GM13977 (cell line): Measurements from ENCODE around the gene LOXHD1.

Source experiments
- DNase-seq: peaks from one replicate; pipeline ENCODE4 v3.0.0; 2012; ENCODE audit warnings: low spot score
- CTCF ChIP-seq: IDR thresholded peaks from 2 replicates; pipeline ENCODE4 v1.5.1; 2012; ENCODE audit warnings: mild to moderate bottlenecking, control low read depth; ENCODE audit not compliant: insufficient read depth; ENCODE audit errors: extremely low read depth, missing control alignments
- in situ Hi-C: fragments of 300-500 bp; cut with MboI; formaldehyde crosslinking; loops from one replicate; pipeline ENCODE4 v1.12.0; 2022; ENCODE audit warnings: low sequenced_read_pairs, low pct_unique_long_range_greater_than_20kb, mixed read lengths, inconsistent platforms; ENCODE audit not compliant: unreplicated experiment

The LOXHD1 gene

GRCh38 chr18:46574743-46575115 lies 82.3 kb downstream of the LOXHD1 start:
- in situ Hi-C loops, result no loop called here
- no peak for DNase-seq
- no peak for TF ChIP-seq CTCF

GRCh38 chr18:46574000-46574742 lies 82.8 kb downstream of the LOXHD1 start:
- in situ Hi-C loops, result no loop called here
- peak; percentile 60 for DNase-seq
- no peak for TF ChIP-seq CTCF

- no peak for TF ChIP-seq CTCF
- DNase-seq, result no peak
- in situ Hi-C loops, result no loop called here
Observed at GRCh38 chr18:46573156-46573555, 83.9 kb downstream of the LOXHD1 start.

- in situ Hi-C loops, result no loop called here
- DNase-seq, result no peak
- TF ChIP-seq CTCF, result no peak
Observed at GRCh38 chr18:46571756-46572155, 85.3 kb downstream of the LOXHD1 start.

- no peak for TF ChIP-seq CTCF
- DNase-seq, result no peak
- in situ Hi-C loops, result no loop called here
Observed at GRCh38 chr18:46570666-46571065, 86.4 kb downstream of the LOXHD1 start.

GRCh38 chr18:46570134-46570533 lies 86.9 kb downstream of the LOXHD1 start:
- no peak for TF ChIP-seq CTCF
- in situ Hi-C loops, result no loop called here
- no peak for DNase-seq
